Panc1 (cell line): ENCODE data around the gene SYCN. TPM values are rescaled to one million over a fixed set of nuclear protein-coding genes. Genes with fewer than 3 reads are reported as not detected.
"Not testable (repeated sequence)": the region's sequence is repeated elsewhere in the genome, so short reads cannot be mapped to it uniquely, and the experiment has no call there.

Experiments
- ATAC-seq: fragments of 200-7000 bp; cut with Tn5 transposase; 2 replicates; pipeline ENCODE4 v1.9.1; 2020; ENCODE audit warnings: mild to moderate bottlenecking, moderate library complexity
- BruUV-seq: library from RNA; stranded (reverse); fragments of 400-500 nt; replicated peaks from 2 replicates; lab custom pipeline; 2021; lab: Mats Ljungman, UMichigan
- CTCF ChIA-PET: fragments of 300-600 bp; sonication (Branson Sonifier 250); formaldehyde crosslinking; loops from one replicate; lab custom pipeline; 2022; ENCODE audit warnings: antibody characterized with exemption; lab: Charles Lee
- POLR2A ChIA-PET: fragments of 300-600 bp; sonication (Branson Sonifier 250); formaldehyde crosslinking; loops from one replicate; lab custom pipeline; 2022; ENCODE audit warnings: antibody characterized with exemption; lab: Charles Lee
- DNase-seq: peaks from one replicate; pipeline ENCODE4 v3.0.0-alpha.2; 2010; ENCODE audit warnings: low read depth, low spot score
- H3K27ac ChIP-seq: 2 replicates; pipeline ENCODE4 v1.5.1; 2011; ENCODE audit warnings: mild to moderate bottlenecking, low read length, inconsistent platforms
- H3K27me3 ChIP-seq: fragments of 200-500 bp; sonication (Bioruptor generic); 2 replicates; pipeline ENCODE4 v1.6.0; 2014; ENCODE audit warnings: low read length, inconsistent platforms; ENCODE audit not compliant: control insufficient read depth, insufficient read depth
- H3K36me3 ChIP-seq: fragments of 200-500 bp; sonication (Bioruptor generic); 2 replicates; pipeline ENCODE4 v1.5.1; 2014; ENCODE audit warnings: inconsistent platforms, mild to moderate bottlenecking, low read length, moderate library complexity; ENCODE audit not compliant: control insufficient read depth, insufficient read depth
- H3K4me1 ChIP-seq: 2 replicates; pipeline ENCODE4 v1.5.1; 2011; ENCODE audit warnings: inconsistent platforms, mild to moderate bottlenecking, low read length, moderate library complexity; ENCODE audit not compliant: control insufficient read depth, insufficient read depth
- H3K4me3 ChIP-seq, 2 experiments: 2 replicates each; pipeline ENCODE4 v1.5.1; 2011 to 2012; ENCODE audit warnings: low read depth in 2 of 2, low read length in 2 of 2, mild to moderate bottlenecking in 2 of 2, inconsistent platforms in 1 of 2, moderate library complexity in 1 of 2
- H3K9me3 ChIP-seq: fragments of 200-500 bp; sonication (Bioruptor generic); 2 replicates; pipeline ENCODE4 v1.5.1; 2014; ENCODE audit warnings: low read depth, mild to moderate bottlenecking, inconsistent platforms, low read length, moderate library complexity; ENCODE audit not compliant: control insufficient read depth, insufficient read depth
- CTCF ChIP-seq: fragments of 450-650 bp; IDR thresholded peaks from 2 replicates; pipeline ENCODE4 v1.5.1; 2017; ENCODE audit warnings: mild to moderate bottlenecking
- POLR2AphosphoS5 ChIP-seq: IDR thresholded peaks from 2 replicates; pipeline ENCODE4 v1.6.1; 2012; ENCODE audit warnings: mild to moderate bottlenecking, low read depth, low read length, moderate library complexity
- REST ChIP-seq, 2 experiments: IDR thresholded peaks; 2 replicates each; pipeline ENCODE4 v1.6.1; 2011 to 2012; ENCODE audit warnings: low read depth in 2 of 2, control low read depth in 1 of 2, low read length in 1 of 2, mild to moderate bottlenecking in 1 of 2, moderate library complexity in 1 of 2; ENCODE audit not compliant: insufficient read depth in 1 of 2
- SIN3A ChIP-seq: IDR thresholded peaks from 2 replicates; pipeline ENCODE4 v1.6.1; 2012; ENCODE audit warnings: low read depth, mild to moderate bottlenecking, low read length, moderate library complexity, borderline replicate concordance; ENCODE audit not compliant: insufficient read depth
- in situ Hi-C: cut with HindIII; loops from 2 replicates; pipeline ENCODE4 v1.10.0; 2016; ENCODE audit warnings: low sequenced_read_pairs, low pct_unique_long_range_greater_than_20kb
- intact Hi-C: fragments of 100-400 bp; cut with micrococcal nuclease; formaldehyde crosslinking; loops from one replicate; pipeline ENCODE4 v1.10.0; 2022; ENCODE audit not compliant: unreplicated experiment
- total RNA-seq: library from RNA; stranded (reverse); gene quantifications from one replicate; pipeline ENCODE4 v1.2.1, GENCODE V29; 2021; ENCODE audit not compliant: unreplicated experiment

The SYCN gene
- total RNA-seq, 1 experiment from 2014 or later, result 0.33 TPM

DNA sequence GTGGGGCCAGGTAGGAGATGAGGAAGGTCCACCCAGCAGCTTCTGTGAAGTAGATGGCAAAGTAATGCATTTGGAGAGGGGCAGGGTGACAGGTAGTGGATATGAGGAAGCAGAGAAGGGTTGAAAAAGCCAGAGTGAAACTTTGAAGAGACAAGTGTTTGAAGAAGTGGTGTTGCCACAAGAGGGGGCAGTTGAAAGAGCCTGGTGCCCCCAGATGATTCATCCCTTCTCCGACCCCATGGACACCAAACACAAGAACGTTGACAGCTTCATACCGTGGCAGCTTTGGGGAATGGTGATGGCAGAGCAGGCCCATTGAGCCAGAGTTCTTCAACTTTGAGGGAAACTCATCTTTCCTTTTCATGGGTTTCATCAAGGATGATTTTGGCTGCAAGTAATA is 20.8 kb upstream of the SYCN start:
- Histone ChIP-seq H3K4me1 (no peaks in the 10 kb centered on the region), H3K36me3 (no peaks in the 10 kb centered on the region), H3K4me3 (no peak overlapping the region), H3K27me3 (peaks cover 13% of the 10 kb centered on the region), H3K9me3 (no peaks in the 10 kb centered on the region), H3K27ac (no peak overlapping the region)
- intact Hi-C loops, result no loop called here
- no TSS peak for BruUV-seq
- no peak for TF ChIP-seq CTCF
- TF ChIP-seq POLR2AphosphoS5, result no peak
- TF ChIP-seq REST (IDR thresholded peaks at IDR 0.05; ENCODE audit: insufficient read depth in 1 of 2, low read depth in 2 of 2, low read length in 1 of 2), result 0 out of 4 replicates have a peak, but pooled peaks of 1 of the 2 experiments have one; percentile 25
- ChIA-PET POLR2A (no interaction called here), CTCF (interaction anchor here (0.6 to 1.2 kb wide), 4 partner anchors 7 to 249 kb away, joined by 3 to 6 read pairs (median 6); partner anchors contain the start of gene FBXO17)
- in situ Hi-C loops, result no loop called here
- DNase-seq (no peak), ATAC-seq (no peak)

DNA sequence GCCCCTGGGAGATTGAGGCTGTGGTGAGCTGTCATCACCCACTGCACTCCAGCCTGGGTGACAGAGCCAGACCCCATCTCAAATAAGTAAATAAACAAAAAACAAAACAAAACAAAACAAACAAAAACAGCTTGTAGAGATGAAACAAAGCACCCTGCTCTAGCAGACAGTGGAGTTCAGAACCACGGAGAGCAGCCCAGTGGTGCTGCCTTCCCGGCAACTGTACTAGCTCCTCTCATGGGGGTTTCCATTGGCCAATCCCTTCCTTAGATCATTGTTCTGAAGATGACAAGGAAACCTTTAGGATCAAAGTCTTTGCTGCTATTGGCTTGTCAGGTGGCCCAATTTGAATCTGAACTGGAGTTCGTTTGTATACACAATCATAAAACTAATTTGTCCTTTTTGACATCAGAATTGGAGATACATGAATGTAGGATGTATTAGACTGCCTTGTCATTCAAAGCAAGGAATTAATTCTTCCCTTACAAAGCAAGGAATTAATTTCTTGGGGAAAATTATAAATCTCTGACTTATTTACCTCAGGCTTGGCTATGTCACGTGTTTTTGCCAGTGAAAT is 19.7 kb upstream of the SYCN start:
- no peaks in the 10 kb centered on the region for H3K4me1 ChIP-seq
- intact Hi-C loops, result no loop called here
- ATAC-seq (peak; percentile 40; the same call in 1 of the 2 replicates), DNase-seq (no peak)
- BruUV-seq, result no TSS peak
- ChIA-PET POLR2A (interaction anchor here (0.9 kb wide), 1 partner anchor 115 kb away, joined by 3 read pairs; no protein-coding TSS in a partner anchor), CTCF (interaction anchor here (0.6 to 0.7 kb wide), 2 partner anchors 24 to 99 kb away, joined by 3 to 4 read pairs; no protein-coding TSS in a partner anchor)
- H3K27ac ChIP-seq, result no peak overlapping the region
- H3K9me3 ChIP-seq, result no peaks in the 10 kb centered on the region
- H3K27me3 ChIP-seq, result peaks cover 17% of the 10 kb centered on the region
- TF ChIP-seq POLR2AphosphoS5 (no peak), SIN3A (no peak), CTCF (no peak), REST (IDR thresholded peaks at IDR 0.05; ENCODE audit: insufficient read depth in 1 of 2, low read depth in 2 of 2, low read length in 1 of 2) (peak; percentile 99 to 100)
- H3K4me3 ChIP-seq, result no peak overlapping the region
- in situ Hi-C loops, result no loop called here
- no peaks in the 10 kb centered on the region for H3K36me3 ChIP-seq

DNA sequence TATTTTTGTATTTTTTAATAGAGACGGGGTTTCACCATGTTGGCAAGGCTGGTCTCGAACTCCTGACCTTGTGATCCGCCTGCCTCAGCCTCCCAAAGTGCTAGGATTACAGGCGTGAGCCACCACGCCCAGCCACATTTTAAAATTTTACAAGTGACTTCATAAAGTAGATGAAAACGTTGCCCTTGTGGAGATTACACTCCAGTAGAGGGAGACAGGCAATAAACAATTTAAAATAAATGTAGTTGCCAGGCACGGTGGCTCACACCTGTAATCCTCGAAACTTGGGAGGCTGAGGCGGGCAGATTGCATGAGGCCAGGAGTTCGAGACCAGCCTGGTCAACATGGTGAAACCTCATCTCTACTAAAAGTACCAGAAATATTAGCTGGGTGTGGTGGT is 15.0 kb upstream of the SYCN start:
- H3K36me3 ChIP-seq, H3K4me3 ChIP-seq, ATAC-seq, BruUV-seq, H3K4me1 ChIP-seq, intact Hi-C loops, DNase-seq, H3K27ac ChIP-seq, H3K9me3 ChIP-seq: not testable (repeated sequence)
- CTCF ChIA-PET, result interaction anchor here (0.5 to 1.2 kb wide), 7 partner anchors 9 to 728 kb away, joined by 3 to 6 read pairs (median 4); partner anchors contain the start of gene RPS16
- in situ Hi-C loops, result loop anchor here (5.0 kb wide), 3 partner anchors 33 to 558 kb away; partner anchors contain the start of genes LEUTX and SAMD4B
- H3K27me3 ChIP-seq, result peaks cover 14% of the 10 kb centered on the region
- POLR2A ChIA-PET, result interaction anchor here (0.7 kb wide), 1 partner anchor 1064 kb away, joined by 5 read pairs; no protein-coding TSS in a partner anchor
